ENCODE data around the gene VDR.

VDR gene

DNA sequence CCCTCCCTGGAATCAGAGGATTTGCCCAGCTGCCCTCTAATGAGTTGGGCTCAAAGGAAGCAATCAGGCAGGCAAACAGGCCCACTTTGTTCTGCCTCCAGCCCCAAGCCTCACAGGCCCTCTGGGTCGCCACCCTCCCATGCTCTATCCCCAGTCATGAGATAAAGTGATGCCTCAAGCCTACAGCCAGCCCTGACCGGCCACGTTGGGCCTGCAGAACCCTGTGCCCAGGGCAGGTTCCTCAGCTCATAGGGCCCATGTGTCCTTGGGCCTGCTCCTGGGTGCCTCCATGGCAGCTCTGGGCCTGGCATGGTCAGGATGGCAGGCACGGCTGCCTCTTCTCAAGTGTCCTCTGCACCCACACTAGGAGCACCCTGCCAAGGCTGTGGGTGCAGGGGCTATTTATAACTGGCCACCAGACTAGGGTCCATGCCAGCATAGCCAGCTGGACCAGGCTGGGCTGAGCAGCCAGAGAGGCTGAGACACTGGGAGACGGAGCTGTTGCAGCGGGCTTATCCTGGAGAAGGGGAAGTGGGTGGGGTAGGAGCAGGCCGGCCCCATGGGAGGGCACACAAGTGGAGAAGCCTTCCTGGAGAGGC lies 105.3 kb downstream of the VDR start:
- DNase-seq (ENCODE audit: low read depth in 2 of 2, low spot score in 1 of 2): no peak

DNA sequence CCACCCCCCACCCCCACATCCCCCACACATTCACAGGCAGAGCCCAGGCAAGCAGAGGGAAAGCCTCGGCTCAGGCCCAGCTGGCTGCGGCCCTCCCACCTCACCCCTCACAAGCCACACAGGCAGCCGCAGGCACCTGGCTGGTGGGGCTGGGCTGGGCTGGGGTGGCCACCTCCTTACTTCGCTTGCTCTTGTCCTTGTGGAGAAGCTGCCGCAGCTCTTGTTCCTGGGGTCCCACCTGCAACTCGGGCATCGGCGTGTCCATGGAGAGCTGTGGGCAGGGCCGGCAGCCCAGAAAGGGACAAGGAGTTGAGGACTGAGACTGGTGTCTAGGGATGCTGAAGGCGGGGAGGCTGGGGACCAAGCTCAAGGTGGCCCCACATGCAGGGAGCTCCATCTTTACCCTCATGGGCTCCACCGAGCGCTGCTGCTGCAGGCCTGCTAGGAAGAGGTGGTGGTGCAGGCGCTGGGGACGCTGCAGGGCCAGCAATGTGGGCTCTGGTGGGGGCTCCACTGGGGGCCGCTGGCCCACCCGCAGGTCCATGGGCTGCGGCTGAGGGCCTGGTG lies 106.3 kb downstream of the VDR start:
- no peak for DNase-seq (ENCODE audit: low read depth in 2 of 2, low spot score in 1 of 2)

DNA sequence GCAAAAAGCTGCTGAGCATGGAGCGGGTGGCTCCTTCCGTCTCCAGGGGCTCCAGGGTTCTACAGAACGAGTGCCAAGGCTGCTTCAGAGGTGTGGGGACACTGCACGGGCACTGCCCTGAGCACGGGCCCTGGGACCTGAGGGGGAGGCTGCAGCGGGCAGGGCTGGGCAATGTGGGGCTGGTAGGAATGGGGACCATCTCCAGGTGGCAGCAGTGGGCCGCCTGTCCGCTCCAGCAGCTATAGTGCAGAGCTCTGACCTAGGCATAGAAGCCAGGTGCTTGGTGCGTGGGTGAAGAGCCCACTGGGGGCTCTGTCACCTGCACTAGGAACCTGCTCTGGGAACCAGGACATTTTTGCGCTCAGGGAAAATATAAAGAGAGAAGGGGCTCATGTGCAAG lies 107.4 kb downstream of the VDR start:
- no peak for DNase-seq (ENCODE audit: low read depth in 2 of 2, low spot score in 1 of 2)

DNA sequence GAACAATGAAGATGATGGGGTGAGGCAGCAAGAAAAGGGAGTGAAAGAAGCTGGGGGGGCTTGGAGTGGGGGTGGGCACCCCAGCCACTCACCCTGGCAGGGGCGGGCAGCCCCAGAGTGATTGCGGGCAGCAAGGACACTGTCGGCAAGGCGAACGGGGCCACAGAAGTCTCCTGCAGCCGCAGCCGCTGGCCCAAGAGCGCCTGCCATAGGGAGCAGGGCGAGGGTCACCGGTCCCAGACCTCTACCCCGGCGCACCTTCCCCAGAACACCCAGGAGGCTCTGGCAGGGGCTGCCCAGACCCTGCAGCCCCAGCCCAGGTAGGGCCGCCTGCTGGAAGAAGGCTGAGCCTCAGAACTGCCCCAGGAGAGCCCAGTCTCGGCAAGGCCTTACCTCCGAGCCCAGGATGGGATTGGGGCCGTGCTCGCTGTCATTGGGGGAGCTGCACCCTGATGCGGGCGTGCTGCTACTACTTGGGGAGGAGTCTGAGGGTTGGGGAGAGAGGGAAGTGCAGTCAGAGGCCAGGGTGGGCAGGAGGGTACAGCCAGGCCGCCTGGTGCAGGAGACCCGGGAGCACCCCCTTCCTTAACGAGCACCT lies 108.9 kb downstream of the VDR start:
- no peak for DNase-seq (ENCODE audit: low read depth in 2 of 2, low spot score in 1 of 2)

DNA sequence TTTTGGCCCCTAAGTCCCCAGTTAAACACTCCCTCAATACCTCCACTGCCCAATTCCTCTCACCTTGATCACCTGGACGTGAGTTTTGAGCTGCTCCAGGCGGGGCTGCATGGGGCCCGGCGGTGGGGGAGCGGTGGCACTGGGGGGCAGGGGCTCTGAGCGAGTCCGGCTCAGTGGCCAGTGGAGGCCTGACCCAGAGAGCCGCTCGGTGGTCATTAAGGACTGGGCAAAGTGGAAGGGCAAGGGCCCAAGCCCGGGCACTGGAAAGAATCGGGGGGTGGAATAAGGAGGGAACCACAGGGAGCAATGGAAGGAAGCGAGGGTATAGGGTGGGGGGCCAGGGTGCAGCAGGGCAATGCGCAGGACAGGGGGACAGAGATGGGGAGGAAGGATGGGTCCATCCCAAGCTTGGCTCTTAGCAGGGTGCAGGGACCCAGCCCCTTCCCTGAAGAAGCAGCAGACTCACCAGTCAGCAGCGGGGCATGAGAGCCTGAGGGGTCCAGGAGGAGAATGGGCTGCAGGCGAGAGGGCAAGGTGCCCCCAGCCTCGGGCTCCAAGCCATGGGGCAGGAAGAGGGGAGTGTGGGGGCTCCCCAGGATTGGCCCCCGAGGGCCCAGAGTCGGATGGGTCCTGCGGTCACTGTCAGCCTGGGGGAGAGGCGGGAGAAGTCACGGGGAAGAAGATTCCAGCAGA lies 109.5 kb downstream of the VDR start:
- no peak for DNase-seq (ENCODE audit: low read depth in 2 of 2, low spot score in 1 of 2)

DNA sequence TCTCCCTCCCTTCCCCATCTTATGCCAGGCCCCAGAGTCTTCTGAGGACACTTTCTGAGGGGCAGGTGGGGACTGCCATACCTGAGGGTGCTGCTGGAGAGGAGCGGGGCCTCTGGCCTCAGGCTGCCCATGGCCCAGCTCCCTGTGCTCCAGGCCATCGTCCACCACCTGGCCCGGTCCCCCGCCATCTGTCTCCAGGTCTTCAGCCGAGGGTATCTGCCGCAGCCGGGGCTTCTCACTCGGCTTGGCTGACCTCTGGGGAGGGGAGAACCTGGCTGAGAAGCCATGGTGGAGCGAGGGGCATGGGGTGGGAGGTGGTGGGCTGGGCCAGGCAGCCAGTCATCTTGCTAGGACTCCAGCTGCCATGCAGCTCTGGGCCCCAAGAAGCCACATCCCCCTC lies 110.1 kb downstream of the VDR start:
- no peak for DNase-seq (ENCODE audit: low read depth in 2 of 2, low spot score in 1 of 2)

DNA sequence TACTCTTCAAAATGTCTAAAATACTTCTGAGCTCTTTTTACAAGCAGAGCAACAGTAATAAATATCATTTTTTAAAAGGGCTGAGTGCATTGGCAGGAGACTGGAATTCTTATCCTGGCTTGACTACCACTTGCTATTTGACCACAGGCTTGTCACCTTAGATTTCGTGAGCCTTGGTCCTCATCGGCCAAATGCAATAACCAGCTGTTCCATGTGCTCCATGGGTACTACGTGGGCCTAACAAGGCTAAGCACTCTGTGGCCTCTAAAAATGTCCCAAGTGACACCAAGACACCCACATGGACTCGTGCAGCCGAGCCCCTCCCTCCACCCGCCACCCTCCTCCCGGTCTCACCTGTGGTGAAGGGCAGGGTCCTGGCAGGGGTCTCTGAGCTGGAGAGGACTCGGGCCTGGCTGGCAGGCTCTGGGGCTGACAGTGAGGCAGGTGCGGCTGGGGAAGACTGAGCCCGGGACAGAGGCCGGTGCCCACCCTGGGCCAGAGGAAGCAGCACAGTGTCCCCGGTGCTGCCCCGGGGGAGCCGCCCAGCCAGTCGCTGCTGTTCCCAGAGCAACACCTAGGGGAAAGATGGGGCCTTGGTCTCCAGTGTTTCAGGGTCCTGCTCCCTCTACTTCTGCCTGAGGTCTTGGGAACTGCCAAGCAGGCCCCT lies 111.6 kb downstream of the VDR start:
- no peak for DNase-seq (ENCODE audit: low read depth in 2 of 2, low spot score in 1 of 2)

DNA sequence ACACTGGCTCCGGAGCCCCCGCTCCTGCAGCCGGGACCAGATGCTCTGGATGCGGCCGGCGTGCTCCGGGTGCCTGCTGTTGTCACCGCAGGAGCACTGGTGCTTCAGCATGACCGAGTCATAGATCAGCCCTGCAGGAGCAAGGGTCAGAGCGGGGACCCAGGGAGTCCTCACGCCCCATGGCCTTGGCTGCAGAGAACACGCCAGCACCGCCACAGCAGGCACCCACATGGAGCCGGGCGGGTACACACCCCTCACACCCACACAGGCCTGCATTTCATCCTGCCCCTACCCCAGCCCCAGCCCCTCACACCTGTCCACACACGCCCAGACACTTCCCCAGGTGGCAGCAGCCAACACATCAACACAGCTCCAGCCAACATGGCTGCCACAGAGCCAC lies 112.9 kb downstream of the VDR start:
- DNase-seq (ENCODE audit: low read depth in 2 of 2, low spot score in 1 of 2): no peak
